KOPT-K1 (cell line): ENCODE measurements around the gene C1QA.

Source experiments
- H3K27ac ChIP-seq: fragments of 200-600 bp; sonication (generic); 2 replicates; pipeline ENCODE4 v1.5.1; 2016; ENCODE audit warnings: antibody characterized with exemption, mild to moderate bottlenecking, low read depth, low read length; ENCODE audit not compliant: poor library complexity, severe bottlenecking
- H3K36me3 ChIP-seq: fragments of 200-600 bp; sonication (generic); 2 replicates; pipeline ENCODE4 v1.5.1; 2017; ENCODE audit warnings: antibody characterized with exemption, mild to moderate bottlenecking, low read length, moderate library complexity; ENCODE audit not compliant: insufficient read depth
- H3K9me3 ChIP-seq: fragments of 200-600 bp; sonication (generic); 2 replicates; pipeline ENCODE4 v1.5.1; 2017; ENCODE audit warnings: antibody characterized with exemption, low read length, mild to moderate bottlenecking; ENCODE audit not compliant: insufficient read depth, poor library complexity, severe bottlenecking

C1QA gene, protein sequence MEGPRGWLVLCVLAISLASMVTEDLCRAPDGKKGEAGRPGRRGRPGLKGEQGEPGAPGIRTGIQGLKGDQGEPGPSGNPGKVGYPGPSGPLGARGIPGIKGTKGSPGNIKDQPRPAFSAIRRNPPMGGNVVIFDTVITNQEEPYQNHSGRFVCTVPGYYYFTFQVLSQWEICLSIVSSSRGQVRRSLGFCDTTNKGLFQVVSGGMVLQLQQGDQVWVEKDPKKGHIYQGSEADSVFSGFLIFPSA

GRCh38 chr1:22636353-22636752 is at the start of gene C1QA:
C1QA (plus strand) TSS chr1:22636628; CDS start chr1:22637617, 989 bp downstream.
- Histone ChIP-seq H3K36me3 (no peaks in the 10 kb centered on the region), H3K27ac (no peak within 1 kb of the TSS), H3K9me3 (peaks cover 14% of the 10 kb centered on the region)

DNA sequence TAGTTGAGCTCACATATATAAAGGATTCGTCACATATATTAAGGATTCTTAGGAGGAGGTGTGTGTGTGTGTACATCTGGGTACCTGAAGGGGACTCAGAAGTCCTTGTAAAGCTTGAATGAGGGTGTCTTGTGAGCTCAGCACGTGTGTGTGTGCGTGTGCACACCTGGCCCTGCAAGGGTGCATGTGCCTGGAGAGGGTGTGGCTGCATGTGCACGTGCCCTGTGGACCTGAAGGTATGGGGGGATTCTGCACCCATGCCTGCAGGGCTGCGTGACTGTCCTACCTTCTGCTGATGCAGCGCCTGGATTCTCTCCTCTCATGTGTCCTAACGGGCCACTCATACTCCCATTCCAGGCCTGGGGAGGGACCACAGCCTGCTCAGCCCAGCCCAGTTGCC is 49.2 kb upstream of the C1QA start:
- H3K36me3 ChIP-seq = no peaks in the 10 kb centered on the region
- H3K27ac ChIP-seq = no peak overlapping the region
- H3K9me3 ChIP-seq = no peaks in the 10 kb centered on the region

GRCh38 chr1:22588899-22589422 is 47.5 kb upstream of the C1QA start:
- Histone ChIP-seq H3K27ac (no peak overlapping the region), H3K36me3 (no peaks in the 10 kb centered on the region), H3K9me3 (no peaks in the 10 kb centered on the region)

DNA sequence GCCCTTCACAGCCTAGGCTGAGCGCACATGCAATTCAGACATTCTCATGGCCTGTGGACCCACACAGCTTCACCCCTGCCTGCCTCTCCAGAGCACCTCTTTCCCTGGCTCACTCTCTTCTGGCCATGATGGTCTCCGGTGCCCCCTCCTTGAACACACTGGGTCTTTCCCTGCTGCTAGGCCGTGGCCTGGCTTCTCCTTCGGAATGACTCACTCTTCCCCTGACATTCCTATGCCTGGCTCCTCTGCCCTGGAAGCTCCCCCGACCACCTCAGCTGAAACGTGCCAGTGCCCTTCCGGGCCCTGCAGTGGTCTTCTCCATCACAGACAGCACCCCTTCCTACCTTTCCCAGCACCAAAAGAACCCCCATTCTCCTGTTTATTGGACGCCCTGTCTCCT is 44.9 kb upstream of the C1QA start:
- Histone ChIP-seq H3K9me3 (no peaks in the 10 kb centered on the region), H3K27ac (no peak overlapping the region), H3K36me3 (no peaks in the 10 kb centered on the region)

DNA sequence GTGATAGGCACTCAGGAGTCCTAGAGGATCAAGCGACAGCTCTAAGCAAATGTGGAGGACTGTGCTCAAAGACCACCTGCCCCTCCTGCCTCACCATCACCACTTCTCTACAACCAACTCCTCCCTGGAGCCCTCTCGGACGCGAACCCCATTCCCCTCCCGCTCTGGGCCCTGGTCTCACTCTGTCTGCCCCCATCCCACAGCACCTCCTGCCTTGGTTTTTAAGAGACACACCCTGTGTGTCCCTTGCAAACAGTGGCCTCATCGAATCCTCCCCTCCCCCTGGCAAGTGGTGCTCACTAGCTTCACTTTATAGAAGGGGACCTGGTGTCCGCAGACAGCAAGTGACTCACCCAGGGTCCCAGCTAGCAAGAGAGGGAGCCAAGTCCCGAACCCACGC is 44.4 kb upstream of the C1QA start:
- H3K36me3 ChIP-seq = no peaks in the 10 kb centered on the region
- no peaks in the 10 kb centered on the region for H3K9me3 ChIP-seq
- no peak overlapping the region for H3K27ac ChIP-seq

GRCh38 chr1:22592919-22593790 is 43.3 kb upstream of the C1QA start:
- H3K27ac ChIP-seq = no peak overlapping the region
- no peaks in the 10 kb centered on the region for H3K9me3 ChIP-seq

DNA sequence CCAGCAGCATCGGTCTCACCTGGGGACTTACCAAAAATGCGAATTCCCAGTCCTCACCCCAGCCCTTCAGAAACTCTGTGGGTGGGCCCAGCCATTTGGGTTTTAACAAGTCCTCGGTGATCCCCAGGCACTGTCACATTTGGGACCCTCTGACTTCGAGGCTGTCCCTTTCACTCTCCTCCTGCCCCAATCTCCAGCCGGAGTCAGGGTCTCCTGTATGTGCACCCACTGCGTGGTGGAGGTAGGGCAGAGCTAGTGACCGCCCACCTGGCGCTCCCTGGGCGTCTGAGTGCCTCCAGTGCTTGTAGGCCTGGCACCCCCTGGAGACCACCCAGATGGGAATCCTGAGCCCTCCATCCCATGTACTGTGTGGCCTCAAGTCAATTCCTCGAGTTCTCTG is 42.0 kb upstream of the C1QA start:
- Histone ChIP-seq H3K9me3 (no peaks in the 10 kb centered on the region), H3K27ac (no peak overlapping the region), H3K36me3 (no peaks in the 10 kb centered on the region)

More at GRCh38 chr1:22592919-22593790, 43.3 kb upstream of the C1QA start:
- H3K36me3 ChIP-seq = no peaks in the 10 kb centered on the region

DNA sequence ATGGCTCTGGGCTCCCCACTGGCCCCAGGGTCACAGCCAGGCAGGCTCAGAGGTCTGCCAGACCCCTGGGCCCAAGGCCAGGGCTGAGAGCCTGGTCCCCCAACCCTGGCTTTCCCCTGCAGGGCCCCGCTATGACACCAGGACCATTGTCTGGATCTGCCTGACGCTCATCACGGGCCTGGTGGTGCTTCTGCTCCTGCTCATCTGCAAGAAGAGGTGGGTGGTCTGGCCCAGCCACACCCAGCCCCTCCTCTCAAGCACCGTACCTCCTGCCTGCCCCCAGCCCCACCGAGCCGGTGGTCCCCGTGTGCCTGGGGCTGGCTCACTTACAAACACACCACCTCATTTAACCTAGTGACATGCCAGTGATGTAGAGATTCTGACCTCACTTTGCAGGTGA is 41.3 kb upstream of the C1QA start:
- Histone ChIP-seq H3K36me3 (no peaks in the 10 kb centered on the region), H3K9me3 (no peaks in the 10 kb centered on the region), H3K27ac (no peak overlapping the region)

GRCh38 chr1:22597301-22597965 is 39.0 kb upstream of the C1QA start:
- Histone ChIP-seq H3K9me3 (no peaks in the 10 kb centered on the region), H3K36me3 (no peaks in the 10 kb centered on the region), H3K27ac (no peak overlapping the region)

GRCh38 chr1:22597996-22598395 is 38.4 kb upstream of the C1QA start:
- Histone ChIP-seq H3K9me3 (no peaks in the 10 kb centered on the region), H3K27ac (no peak overlapping the region), H3K36me3 (no peaks in the 10 kb centered on the region)

- no peaks in the 10 kb centered on the region for H3K9me3 ChIP-seq
- no peak overlapping the region for H3K27ac ChIP-seq
- no peaks in the 10 kb centered on the region for H3K36me3 ChIP-seq
Measured at GRCh38 chr1:22598736-22599135, 37.7 kb upstream of the C1QA start.

DNA sequence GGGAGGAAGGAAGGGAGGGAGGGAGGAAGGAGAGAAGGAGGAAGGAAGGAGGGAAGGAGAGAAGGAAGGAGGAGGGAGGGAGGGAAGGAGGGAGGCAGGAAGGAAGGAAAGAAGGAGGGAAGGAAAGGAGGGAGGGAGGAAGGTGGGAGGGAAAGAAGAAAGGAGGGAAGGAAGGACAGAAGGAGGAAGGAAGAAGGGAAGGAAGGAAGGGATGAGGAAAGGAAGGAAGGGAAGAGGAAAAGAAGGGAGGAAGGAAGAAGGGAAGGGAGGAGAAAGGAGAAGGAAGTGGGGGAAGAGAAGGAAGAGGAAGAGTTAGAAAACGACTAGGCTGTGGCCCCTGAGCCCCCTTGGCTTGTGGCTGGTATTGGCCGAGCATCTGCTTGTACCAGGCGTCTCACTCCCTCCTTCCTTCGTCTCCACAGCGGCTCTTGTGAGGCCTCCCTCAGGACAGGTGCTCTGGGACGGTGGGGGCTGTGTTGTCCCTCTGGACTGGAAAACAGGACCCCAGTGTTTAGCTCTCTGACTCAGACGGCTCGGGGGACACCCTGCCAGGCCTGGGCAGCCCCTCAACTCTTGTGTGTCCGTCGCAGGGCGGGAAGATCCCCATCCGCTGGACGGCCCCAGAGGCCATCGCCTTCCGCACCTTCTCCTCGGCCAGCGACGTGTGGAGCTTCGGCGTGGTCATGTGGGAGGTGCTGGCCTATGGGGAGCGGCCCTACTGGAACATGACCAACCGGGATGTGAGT is 36.2 kb upstream of the C1QA start:
- no peak overlapping the region for H3K27ac ChIP-seq
- no peaks in the 10 kb centered on the region for H3K36me3 ChIP-seq
- H3K9me3 ChIP-seq = no peaks in the 10 kb centered on the region

DNA sequence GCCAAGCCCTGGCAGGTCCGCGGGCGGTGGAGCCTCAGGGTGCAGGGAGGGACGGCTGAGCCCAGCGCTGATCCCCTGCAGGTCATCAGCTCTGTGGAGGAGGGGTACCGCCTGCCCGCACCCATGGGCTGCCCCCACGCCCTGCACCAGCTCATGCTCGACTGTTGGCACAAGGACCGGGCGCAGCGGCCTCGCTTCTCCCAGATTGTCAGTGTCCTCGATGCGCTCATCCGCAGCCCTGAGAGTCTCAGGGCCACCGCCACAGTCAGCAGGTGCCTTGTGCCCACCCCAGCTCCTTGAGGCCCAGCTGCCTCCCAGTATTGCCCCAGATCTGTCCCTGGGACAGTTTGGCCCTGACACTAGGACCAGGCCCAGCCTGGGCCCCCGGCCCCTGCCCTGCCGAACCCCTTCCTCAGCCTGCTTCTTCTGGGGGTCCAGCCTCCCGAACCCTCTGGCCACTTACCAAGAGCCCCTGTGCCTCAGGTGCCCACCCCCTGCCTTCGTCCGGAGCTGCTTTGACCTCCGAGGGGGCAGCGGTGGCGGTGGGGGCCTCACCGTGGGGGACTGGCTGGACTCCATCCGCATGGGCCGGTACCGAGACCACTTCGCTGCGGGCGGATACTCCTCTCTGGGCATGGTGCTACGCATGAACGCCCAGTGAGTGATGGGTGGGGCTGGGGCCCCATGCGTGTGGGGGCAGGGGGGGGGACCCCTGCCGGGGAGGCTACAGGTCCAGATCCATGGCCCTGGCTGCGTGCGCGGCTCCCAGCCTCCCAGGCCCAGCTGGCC is 35.4 kb upstream of the C1QA start:
- no peaks in the 10 kb centered on the region for H3K36me3 ChIP-seq
- H3K9me3 ChIP-seq = no peaks in the 10 kb centered on the region
- H3K27ac ChIP-seq = no peak overlapping the region

GRCh38 chr1:22601610-22602009 is 34.8 kb upstream of the C1QA start:
- H3K27ac ChIP-seq = no peak overlapping the region
- H3K9me3 ChIP-seq = no peaks in the 10 kb centered on the region
- no peaks in the 10 kb centered on the region for H3K36me3 ChIP-seq
